Lower lobe of right lung (tissue), 2 donors: ENCODE data around the gene ZNF236. TPM values are rescaled to one million over a fixed set of nuclear protein-coding genes. Genes with fewer than 3 reads are reported as not detected.

Experiments used
- ATAC-seq, 2 donors: fragments of 200-7000 bp; cut with Tn5 transposase; one replicate each; pipeline ENCODE4 v1.9.1; 2020 to 2022; ENCODE audit warnings: mild to moderate bottlenecking in 2 of 2, moderate library complexity in 2 of 2
- DNase-seq: peaks from one replicate; pipeline ENCODE4 v3.0.0-alpha.2; 2020
- H3K27ac ChIP-seq: fragments of 200-600 bp; one replicate; pipeline ENCODE4 v1.8.0; 2022
- H3K27me3 ChIP-seq: fragments of 200-600 bp; one replicate; pipeline ENCODE4 v1.8.0; 2022; ENCODE audit warnings: low read depth
- H3K36me3 ChIP-seq: fragments of 200-600 bp; one replicate; pipeline ENCODE4 v1.8.0; 2022; ENCODE audit warnings: mild to moderate bottlenecking
- H3K4me1 ChIP-seq: fragments of 200-600 bp; one replicate; pipeline ENCODE4 v1.8.0; 2022
- H3K4me3 ChIP-seq: fragments of 200-600 bp; one replicate; pipeline ENCODE4 v1.8.0; 2022; ENCODE audit warnings: mild to moderate bottlenecking
- H3K9me3 ChIP-seq: fragments of 200-600 bp; one replicate; pipeline ENCODE4 v1.8.0; 2022
- intact Hi-C: fragments of 100-400 bp; cut with DNase I; formaldehyde crosslinking; loops from one replicate; pipeline ENCODE4 v1.11.0; 2022
- total RNA-seq: library from RNA; stranded (reverse); fragmentation: NEBNext Ultra II Directional; extraction: Animal tissue kit (Norgen Biotek cat#: 25700); gene quantifications from one replicate; pipeline ENCODE4 v1.2.1, GENCODE V29; 2021
- TF ChIP-seq, protein P1 (sequence below): fragments of 200-600 bp; IDR thresholded peaks from one replicate; pipeline ENCODE4 v1.8.0; 2022; ENCODE audit warnings: antibody characterized with exemption, mild to moderate bottlenecking
- donor health status: DM: no; HTN: yes; CAD: no; lungs with severe emphysema.

ZNF236 gene
- total RNA-seq, 1 donor from 2014 or later: 18.0 TPM

DNA sequence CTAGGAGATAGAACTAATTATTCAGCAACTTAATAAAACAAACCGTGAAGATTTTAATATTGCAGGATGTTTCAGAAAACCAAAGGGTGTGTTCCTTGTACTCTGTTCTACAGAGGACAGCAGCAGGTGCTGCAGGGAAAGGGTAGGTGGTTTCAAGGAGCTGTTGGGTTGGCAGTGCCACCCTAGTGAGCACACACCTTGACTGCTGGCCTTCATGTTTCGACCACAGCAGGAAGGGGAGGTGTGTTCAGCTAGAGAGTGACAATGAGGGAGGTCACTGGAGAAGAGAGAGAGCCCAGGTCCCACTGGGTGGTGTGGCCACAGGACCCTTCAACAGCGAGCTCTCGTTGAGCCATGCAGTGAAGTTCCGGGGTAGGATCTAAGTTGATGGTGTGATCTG is 98.6 kb downstream of the ZNF236 start:
- no peak for ATAC-seq
- intact Hi-C loops: no loop called here
- DNase-seq: no peak
- H3K36me3 ChIP-seq: peaks cover 81% of the 10 kb centered on the region
- no peaks in the 10 kb centered on the region for H3K4me1 ChIP-seq
- no peak overlapping the region for H3K27ac ChIP-seq
- TF ChIP-seq, protein P1, sequence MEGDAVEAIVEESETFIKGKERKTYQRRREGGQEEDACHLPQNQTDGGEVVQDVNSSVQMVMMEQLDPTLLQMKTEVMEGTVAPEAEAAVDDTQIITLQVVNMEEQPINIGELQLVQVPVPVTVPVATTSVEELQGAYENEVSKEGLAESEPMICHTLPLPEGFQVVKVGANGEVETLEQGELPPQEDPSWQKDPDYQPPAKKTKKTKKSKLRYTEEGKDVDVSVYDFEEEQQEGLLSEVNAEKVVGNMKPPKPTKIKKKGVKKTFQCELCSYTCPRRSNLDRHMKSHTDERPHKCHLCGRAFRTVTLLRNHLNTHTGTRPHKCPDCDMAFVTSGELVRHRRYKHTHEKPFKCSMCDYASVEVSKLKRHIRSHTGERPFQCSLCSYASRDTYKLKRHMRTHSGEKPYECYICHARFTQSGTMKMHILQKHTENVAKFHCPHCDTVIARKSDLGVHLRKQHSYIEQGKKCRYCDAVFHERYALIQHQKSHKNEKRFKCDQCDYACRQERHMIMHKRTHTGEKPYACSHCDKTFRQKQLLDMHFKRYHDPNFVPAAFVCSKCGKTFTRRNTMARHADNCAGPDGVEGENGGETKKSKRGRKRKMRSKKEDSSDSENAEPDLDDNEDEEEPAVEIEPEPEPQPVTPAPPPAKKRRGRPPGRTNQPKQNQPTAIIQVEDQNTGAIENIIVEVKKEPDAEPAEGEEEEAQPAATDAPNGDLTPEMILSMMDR: no peak
- no peaks in the 10 kb centered on the region for H3K9me3 ChIP-seq
- H3K4me3 ChIP-seq: no peak overlapping the region
- H3K27me3 ChIP-seq: no peaks in the 10 kb centered on the region

DNA sequence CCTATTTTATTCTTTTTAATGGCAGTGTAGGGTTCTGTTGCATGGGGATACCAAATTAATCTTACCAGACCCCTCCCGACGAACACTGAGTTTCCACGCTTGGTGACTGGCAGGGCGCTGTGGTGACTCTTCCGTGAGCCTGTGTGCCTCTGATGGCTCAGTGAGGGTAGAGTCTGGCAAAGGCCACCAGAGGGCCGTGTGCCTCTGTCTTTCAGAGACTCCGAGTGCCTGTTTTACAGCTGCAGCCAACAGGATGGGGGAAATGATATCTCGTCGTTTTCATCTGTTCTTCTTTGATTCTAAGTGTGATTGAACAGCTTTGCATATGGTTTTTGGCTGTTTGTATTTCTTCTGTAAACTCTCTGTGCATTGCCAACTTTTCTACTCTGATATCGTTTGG is 99.8 kb downstream of the ZNF236 start:
- Histone ChIP-seq H3K9me3 (no peaks in the 10 kb centered on the region), H3K27ac (no peak overlapping the region), H3K36me3 (peaks cover 76% of the 10 kb centered on the region), H3K4me3 (no peak overlapping the region), H3K27me3 (no peaks in the 10 kb centered on the region), H3K4me1 (no peaks in the 10 kb centered on the region)
- ATAC-seq (peak; percentile 87 to 92), DNase-seq (no peak)
- intact Hi-C loops: no loop called here
- TF ChIP-seq, protein P1: peak; percentile 62

DNA sequence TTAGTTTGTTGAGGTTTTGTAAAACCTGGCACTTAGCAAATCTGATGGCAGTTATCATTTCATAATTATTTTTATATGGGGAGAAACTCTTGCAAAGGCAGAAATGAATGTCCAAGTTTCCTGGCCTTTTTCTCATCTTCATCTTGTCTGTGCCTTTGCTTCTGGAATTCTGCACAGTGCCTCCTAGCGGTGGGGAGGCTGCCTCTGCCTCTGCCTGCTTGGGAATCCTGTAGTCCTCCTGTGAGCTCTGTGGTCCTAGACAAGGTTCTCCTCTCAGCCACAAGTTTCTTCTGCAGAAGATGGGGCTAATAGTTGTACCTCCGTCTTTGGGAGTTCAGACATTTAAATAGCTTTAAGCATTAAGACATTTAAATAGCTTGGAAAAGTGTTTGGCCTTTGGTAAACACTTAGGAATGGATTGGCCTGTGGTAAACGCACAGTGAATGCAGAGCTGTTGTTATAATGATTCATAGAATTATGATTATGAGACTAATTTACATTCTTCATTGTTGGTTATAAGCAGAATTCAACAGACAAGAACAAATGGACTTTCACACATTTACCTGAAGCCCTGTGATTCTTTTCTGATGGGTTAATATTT is 101.2 kb downstream of the ZNF236 start:
- TF ChIP-seq, protein P1: peak; percentile 28
- Histone ChIP-seq H3K4me3 (no peak overlapping the region), H3K36me3 (peaks cover 78% of the 10 kb centered on the region), H3K27ac (no peak overlapping the region), H3K27me3 (no peaks in the 10 kb centered on the region), H3K9me3 (no peaks in the 10 kb centered on the region), H3K4me1 (no peaks in the 10 kb centered on the region)
- DNase-seq (no peak), ATAC-seq (no peak)
- intact Hi-C loops: no loop called here

DNA sequence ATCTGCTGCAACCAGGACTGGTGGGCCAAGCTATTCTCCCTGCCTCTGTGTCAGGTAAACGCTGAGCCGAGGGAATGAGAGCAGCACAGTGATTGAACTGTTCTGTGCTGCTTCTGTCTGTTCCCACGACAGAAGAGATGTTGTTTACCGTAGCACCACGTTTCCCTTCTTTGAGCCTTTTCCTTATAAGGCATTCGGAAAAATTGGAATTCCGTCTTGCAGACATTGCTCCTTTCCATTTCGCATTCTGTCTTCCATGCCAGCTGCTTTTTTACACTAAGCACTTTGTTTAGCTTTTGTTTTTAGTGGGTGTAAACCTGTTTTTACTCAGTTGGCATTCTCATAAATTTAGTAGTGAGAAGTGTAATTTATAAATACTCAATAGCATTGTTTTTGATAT is 103.1 kb downstream of the ZNF236 start:
- Histone ChIP-seq H3K27me3 (no peaks in the 10 kb centered on the region), H3K4me3 (no peak overlapping the region), H3K36me3 (peaks cover 80% of the 10 kb centered on the region), H3K27ac (no peak overlapping the region), H3K4me1 (no peaks in the 10 kb centered on the region), H3K9me3 (no peaks in the 10 kb centered on the region)
- no peak for ATAC-seq
- TF ChIP-seq, protein P1: no peak
- intact Hi-C loops: no loop called here
- no peak for DNase-seq

DNA sequence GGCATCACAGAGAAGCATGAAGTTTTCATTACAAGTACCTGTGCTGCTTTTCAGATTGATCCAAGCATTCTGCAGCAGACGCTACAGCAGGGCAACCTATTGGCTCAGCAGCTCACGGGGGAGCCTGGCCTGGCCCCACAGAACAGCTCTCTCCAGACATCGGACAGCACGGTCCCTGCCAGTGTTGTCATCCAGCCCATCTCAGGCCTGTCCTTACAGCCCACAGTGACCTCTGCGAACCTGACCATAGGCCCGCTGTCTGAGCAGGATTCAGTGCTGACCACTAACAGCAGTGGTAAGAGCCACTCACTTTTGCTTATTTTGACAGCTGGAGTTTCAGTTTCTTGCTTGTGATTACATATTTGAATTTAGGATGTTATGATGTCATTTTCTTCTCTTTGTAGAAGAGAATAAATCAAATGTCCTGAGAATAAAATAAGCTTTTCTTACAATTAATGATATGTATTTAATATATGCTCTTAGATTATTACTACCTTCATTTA is 104.9 kb downstream of the ZNF236 start:
- Histone ChIP-seq H3K27me3 (no peaks in the 10 kb centered on the region), H3K4me1 (no peaks in the 10 kb centered on the region), H3K9me3 (no peaks in the 10 kb centered on the region), H3K27ac (no peak overlapping the region), H3K4me3 (no peak overlapping the region), H3K36me3 (peaks cover 78% of the 10 kb centered on the region)
- intact Hi-C loops: no loop called here
- TF ChIP-seq, protein P1: no peak
- no peak for DNase-seq
- no peak for ATAC-seq
